Colonic mucosa (tissue), 4 donors: ENCODE results near the gene PHACTR4. TPM values are rescaled to one million over a fixed set of nuclear protein-coding genes. Genes with fewer than 3 reads are reported as not detected.

Experiments
- DNase-seq: peaks from one replicate; pipeline ENCODE4 v3.0.0-alpha.2; 2020
- H3K27ac ChIP-seq: fragments of 200-600 bp; one replicate; pipeline ENCODE4 v1.8.0; 2021
- H3K27me3 ChIP-seq: fragments of 200-600 bp; one replicate; pipeline ENCODE4 v1.8.0; 2021
- H3K36me3 ChIP-seq: fragments of 200-600 bp; one replicate; pipeline ENCODE4 v1.8.0; 2021
- H3K4me1 ChIP-seq: fragments of 200-600 bp; one replicate; pipeline ENCODE4 v1.8.0; 2021; ENCODE audit warnings: mild to moderate bottlenecking
- H3K4me3 ChIP-seq: fragments of 200-600 bp; one replicate; pipeline ENCODE4 v1.8.0; 2021
- H3K9ac ChIP-seq, 2 donors: one replicate each; pipeline ENCODE4 v1.7.0; 2013; ENCODE audit warnings: control low read depth in 2 of 2, low read depth in 2 of 2, low read length in 2 of 2
- H3K9me3 ChIP-seq: fragments of 200-600 bp; one replicate; pipeline ENCODE4 v1.8.0; 2021
- CTCF ChIP-seq: fragments of 200-600 bp; IDR thresholded peaks from one replicate; pipeline ENCODE4 v1.8.0; 2022; ENCODE audit warnings: antibody characterized with exemption, mild to moderate bottlenecking
- intact Hi-C: fragments of 100-400 bp; cut with DNase I; formaldehyde crosslinking; loops from one replicate; pipeline ENCODE4 v1.14.1; 2022
- total RNA-seq, 2 donors: library from RNA; stranded (reverse); fragmentation: NEBNext Ultra II Directional in 1 of 2; extraction: Animal tissue kit (Norgen Biotek cat#: 25700) in 1 of 2; gene quantifications; one replicate each; pipeline ENCODE4 v1.2.1, GENCODE V29; 2021
- donor health status: healthy.
- donor health status: DM: no; HTN: no; CAD: no.
- donor health status: DM: no; HTN: no; CAD: no.

The PHACTR4 gene
- total RNA-seq, 2 donors from 2014 or later: 43.1 to 49.8 TPM

GRCh38 chr1:28450561-28450960 lies 81.0 kb downstream of the PHACTR4 start:
- no peak overlapping the region for H3K27ac ChIP-seq
- no peak overlapping the region for H3K4me3 ChIP-seq
- H3K4me1 ChIP-seq: no peaks in the 10 kb centered on the region
- no peaks in the 10 kb centered on the region for H3K9me3 ChIP-seq
- intact Hi-C loops: no loop called here
- H3K27me3 ChIP-seq: no peaks in the 10 kb centered on the region
- no peak overlapping the region for H3K9ac ChIP-seq
- H3K36me3 ChIP-seq: no peaks in the 10 kb centered on the region
- DNase-seq: no peak
- no peak for TF ChIP-seq CTCF

- Histone ChIP-seq H3K9me3 (no peaks in the 10 kb centered on the region), H3K4me1 (no peaks in the 10 kb centered on the region), H3K36me3 (no peaks in the 10 kb centered on the region), H3K27ac (no peak overlapping the region), H3K4me3 (no peak overlapping the region), H3K27me3 (no peaks in the 10 kb centered on the region), H3K9ac (no peak overlapping the region)
- intact Hi-C loops: no loop called here
- TF ChIP-seq CTCF: no peak
- no peak for DNase-seq
Measured at GRCh38 chr1:28451011-28451410, 81.5 kb downstream of the PHACTR4 start.

GRCh38 chr1:28456078-28456477 lies 86.5 kb downstream of the PHACTR4 start:
- H3K9me3 ChIP-seq: no peaks in the 10 kb centered on the region
- no peak overlapping the region for H3K9ac ChIP-seq
- no peak overlapping the region for H3K27ac ChIP-seq
- no peak for TF ChIP-seq CTCF
- no peak overlapping the region for H3K4me3 ChIP-seq
- H3K4me1 ChIP-seq: no peaks in the 10 kb centered on the region
- no peak for DNase-seq
- intact Hi-C loops: no loop called here
- no peaks in the 10 kb centered on the region for H3K27me3 ChIP-seq
- no peaks in the 10 kb centered on the region for H3K36me3 ChIP-seq

GRCh38 chr1:28457678-28458077 lies 88.1 kb downstream of the PHACTR4 start:
- Histone ChIP-seq H3K27ac (no peak overlapping the region), H3K9ac (no peak overlapping the region), H3K9me3 (no peaks in the 10 kb centered on the region), H3K4me1 (no peaks in the 10 kb centered on the region), H3K36me3 (no peaks in the 10 kb centered on the region), H3K27me3 (no peaks in the 10 kb centered on the region), H3K4me3 (no peak overlapping the region)
- no peak for TF ChIP-seq CTCF
- DNase-seq: no peak
- intact Hi-C loops: no loop called here

- H3K4me3 ChIP-seq: no peak overlapping the region
- no peaks in the 10 kb centered on the region for H3K36me3 ChIP-seq
- intact Hi-C loops: no loop called here
- H3K27me3 ChIP-seq: no peaks in the 10 kb centered on the region
- no peak overlapping the region for H3K9ac ChIP-seq
- no peaks in the 10 kb centered on the region for H3K9me3 ChIP-seq
- H3K4me1 ChIP-seq: no peaks in the 10 kb centered on the region
- DNase-seq: no peak
- no peak for TF ChIP-seq CTCF
- H3K27ac ChIP-seq: no peak overlapping the region
Measured at GRCh38 chr1:28458237-28459228, 89.0 kb downstream of the PHACTR4 start.
